ENCODE measurements around the gene ZBED3. TPM values are rescaled to one million over a fixed set of nuclear protein-coding genes. Genes with fewer than 3 reads are reported as not detected.

ZBED3 gene
- total RNA-seq, 2 experiments from 2014 or later: 0.47 to 0.71 TPM

DNA sequence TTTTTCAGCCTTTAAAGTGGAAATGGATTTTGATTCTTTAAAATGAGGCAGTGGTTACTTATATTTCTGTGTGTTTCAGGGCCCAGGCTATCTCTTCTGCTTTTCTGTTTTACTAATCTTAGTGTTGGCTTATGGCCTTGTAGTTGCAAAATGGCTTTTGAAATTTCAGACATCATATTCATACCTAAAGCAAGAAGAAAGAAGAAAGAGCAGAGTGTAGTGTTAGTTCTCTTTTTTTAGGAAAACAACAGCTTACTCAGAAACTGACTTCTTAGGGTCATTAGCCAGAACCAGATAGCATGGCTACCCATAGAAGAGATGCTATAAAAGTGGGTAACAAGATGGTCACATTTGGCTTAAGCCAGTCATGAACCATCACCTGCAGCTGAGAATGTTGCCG is 20.9 kb downstream of the ZBED3 start:
- H3K4me3 Mint-ChIP-seq: no peak overlapping the region
- no peak for DNase-seq
- no peaks in the 10 kb centered on the region for H3K9me3 Mint-ChIP-seq
- ChIA-PET POLR2A (no interaction called here), CTCF (no interaction called here)
- H3K36me3 Mint-ChIP-seq (ENCODE audit: low read depth): peaks cover 51% of the 10 kb centered on the region
- no peaks in the 10 kb centered on the region for H3K27me3 Mint-ChIP-seq
- no peak overlapping the region for H3K27ac Mint-ChIP-seq
- H3K4me1 Mint-ChIP-seq: peaks cover 16% of the 10 kb centered on the region

DNA sequence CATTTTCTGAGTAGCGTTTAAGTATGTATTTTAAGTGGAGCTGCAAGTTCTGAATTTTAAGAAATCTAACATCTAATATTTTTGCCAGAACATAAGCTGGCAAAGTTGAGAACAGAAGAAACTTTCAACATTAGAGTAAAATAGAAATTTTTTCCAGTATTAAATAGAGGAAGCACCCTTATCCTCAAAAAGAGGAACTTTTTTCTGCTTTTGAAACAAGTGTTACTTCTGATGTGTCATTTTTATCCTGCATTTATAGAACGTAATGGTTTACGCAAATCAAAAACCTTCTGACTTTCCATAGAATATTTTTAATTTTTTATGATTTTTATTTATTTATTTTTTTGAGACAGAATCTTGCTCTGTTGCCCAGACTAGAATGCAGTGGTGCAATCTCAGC is 21.8 kb downstream of the ZBED3 start:
- Mint-ChIP-seq H3K4me3 (no peak overlapping the region), H3K4me1 (peaks cover 16% of the 10 kb centered on the region), H3K27me3 (no peaks in the 10 kb centered on the region), H3K9me3 (no peaks in the 10 kb centered on the region), H3K36me3 (ENCODE audit: low read depth) (peaks cover 52% of the 10 kb centered on the region), H3K27ac (no peak overlapping the region)
- no peak for DNase-seq
- POLR2A ChIA-PET: no interaction called here
- CTCF ChIA-PET: no interaction called here

DNA sequence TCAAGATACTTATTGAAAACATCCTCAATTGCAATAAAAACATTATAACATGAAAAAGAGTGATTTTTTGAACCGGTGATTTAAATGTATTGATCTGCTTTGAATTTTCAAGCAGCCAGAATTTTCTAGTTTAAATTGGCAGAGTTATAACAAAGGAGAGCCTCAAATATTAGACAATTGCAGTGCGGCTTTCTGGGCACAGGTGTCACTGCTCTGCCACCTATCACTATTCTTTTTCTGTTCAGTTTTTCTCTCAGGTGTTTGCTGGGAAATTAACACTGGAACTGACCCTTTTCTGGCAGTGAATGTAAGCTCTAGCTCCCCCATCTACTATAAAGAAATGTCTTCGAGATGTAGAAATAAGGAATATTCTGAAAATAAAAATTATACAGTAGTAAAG is 23.0 kb downstream of the ZBED3 start:
- no peak overlapping the region for H3K4me3 Mint-ChIP-seq
- H3K9me3 Mint-ChIP-seq: no peaks in the 10 kb centered on the region
- CTCF ChIA-PET: no interaction called here
- peaks cover 53% of the 10 kb centered on the region for H3K36me3 Mint-ChIP-seq (ENCODE audit: low read depth)
- POLR2A ChIA-PET: no interaction called here
- H3K4me1 Mint-ChIP-seq: peaks cover 16% of the 10 kb centered on the region
- H3K27me3 Mint-ChIP-seq: no peaks in the 10 kb centered on the region
- no peak overlapping the region for H3K27ac Mint-ChIP-seq
- DNase-seq: no peak

DNA sequence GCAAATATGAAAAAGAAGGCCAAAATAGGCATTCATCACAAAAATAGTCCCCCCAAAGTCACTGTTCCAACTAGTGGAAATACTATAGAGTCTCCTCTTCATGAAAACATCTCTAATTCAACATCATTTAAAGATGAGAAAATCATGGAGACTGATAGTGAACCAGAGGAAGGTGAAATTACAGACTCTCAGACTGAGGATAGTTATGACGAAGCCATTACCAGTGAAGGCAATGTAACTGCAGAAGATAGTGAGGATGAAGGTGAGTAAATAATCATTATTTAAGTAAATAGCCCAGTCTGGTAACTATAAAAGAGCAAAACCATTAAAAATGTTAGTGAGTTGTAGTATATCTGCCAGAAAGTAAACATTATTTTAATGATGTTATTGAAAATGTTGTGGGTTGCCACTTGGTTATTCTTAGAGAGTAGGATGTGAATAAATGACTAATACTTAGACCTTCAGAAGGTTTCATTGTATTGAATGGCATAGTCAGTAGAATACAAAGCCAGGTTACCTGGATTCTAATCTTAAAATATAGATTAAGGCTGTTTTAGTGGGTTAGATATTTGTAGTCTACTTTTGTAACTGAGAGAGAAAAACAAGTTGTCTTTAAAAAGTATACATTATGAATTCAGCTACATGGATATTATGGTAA is 40.5 kb downstream of the ZBED3 start:
- Mint-ChIP-seq H3K4me3 (no peak overlapping the region), H3K9me3 (no peaks in the 10 kb centered on the region), H3K36me3 (ENCODE audit: low read depth) (peaks cover 42% of the 10 kb centered on the region), H3K27me3 (no peaks in the 10 kb centered on the region), H3K27ac (no peak overlapping the region), H3K4me1 (peaks cover 15% of the 10 kb centered on the region)
- ChIA-PET CTCF (interaction anchor here (0.6 kb wide), 1 partner anchor 63 kb away, joined by 5 read pairs; no protein-coding TSS in a partner anchor), POLR2A (no interaction called here)
- no peak for DNase-seq

DNA sequence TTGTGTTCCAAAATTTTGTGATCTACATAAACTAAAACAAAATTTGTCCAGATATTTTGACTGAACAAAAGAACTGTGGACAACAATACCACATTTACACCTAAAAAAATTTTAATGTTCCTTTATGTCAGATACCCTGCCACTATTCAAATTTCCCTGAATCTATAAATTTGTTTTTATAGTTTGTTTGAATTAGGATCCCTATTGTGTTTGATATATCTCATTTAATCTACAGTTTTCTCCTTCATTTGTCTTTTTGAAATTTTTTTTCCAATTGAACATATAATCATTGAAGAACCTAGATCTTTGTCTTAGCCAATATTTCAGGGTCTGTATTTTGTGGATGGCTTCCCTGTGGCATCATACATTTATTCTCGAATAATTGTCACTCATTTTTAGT is 51.1 kb downstream of the ZBED3 start:
- Mint-ChIP-seq H3K9me3 (peaks cover under 1% of the 10 kb centered on the region), H3K27ac (no peak overlapping the region), H3K4me3 (no peak overlapping the region), H3K27me3 (no peaks in the 10 kb centered on the region), H3K4me1 (peaks cover 24% of the 10 kb centered on the region), H3K36me3 (ENCODE audit: low read depth) (peaks cover 59% of the 10 kb centered on the region)
- CTCF ChIA-PET: no interaction called here
- no peak for DNase-seq
- POLR2A ChIA-PET: no interaction called here

DNA sequence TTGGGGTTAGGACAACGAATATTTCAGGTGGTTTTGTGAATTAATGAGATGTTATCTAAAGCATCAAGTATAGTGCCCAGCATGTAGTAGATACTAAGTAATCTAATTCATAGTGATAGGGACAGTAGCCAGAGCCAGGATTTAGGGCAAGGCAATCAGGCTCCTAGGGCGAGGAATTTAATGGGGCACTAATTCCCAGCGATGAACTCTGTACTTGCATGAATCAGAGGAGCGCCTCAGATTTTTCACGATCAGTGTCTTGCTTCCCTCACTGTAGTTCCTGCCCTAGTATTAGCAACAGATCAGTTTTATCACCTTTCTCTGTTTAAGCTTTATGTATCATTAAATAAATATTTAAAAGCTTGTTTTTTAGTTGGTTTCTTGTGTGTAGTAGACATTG is 53.7 kb downstream of the ZBED3 start:
- Mint-ChIP-seq H3K4me3 (no peak overlapping the region), H3K36me3 (ENCODE audit: low read depth) (peaks cover 57% of the 10 kb centered on the region), H3K27ac (no peak overlapping the region), H3K27me3 (no peaks in the 10 kb centered on the region), H3K4me1 (peaks cover 33% of the 10 kb centered on the region), H3K9me3 (peaks cover 13% of the 10 kb centered on the region)
- no peak for DNase-seq
- ChIA-PET POLR2A (no interaction called here), CTCF (no interaction called here)

DNA sequence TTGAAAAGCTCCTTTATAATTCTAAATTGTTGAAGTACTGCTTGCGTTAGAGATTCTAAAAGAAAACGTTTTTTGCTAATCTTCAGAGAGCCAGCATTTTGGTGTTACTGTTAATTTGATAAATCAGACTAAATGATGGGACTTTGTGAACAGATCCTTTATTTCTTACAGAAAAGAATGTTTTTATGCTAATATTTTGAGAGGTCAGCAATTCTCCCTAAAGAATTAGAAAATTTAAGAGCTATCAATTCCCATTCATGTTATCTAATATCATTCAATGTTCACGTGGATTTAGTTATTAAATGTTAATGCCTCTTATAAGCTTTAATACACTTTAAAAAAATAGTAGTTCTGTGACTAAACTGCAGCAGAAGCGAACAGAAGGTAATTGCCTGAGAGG is 54.5 kb downstream of the ZBED3 start:
- Mint-ChIP-seq H3K36me3 (ENCODE audit: low read depth) (peaks cover 56% of the 10 kb centered on the region), H3K9me3 (peaks cover 17% of the 10 kb centered on the region), H3K4me3 (no peak overlapping the region), H3K27ac (no peak overlapping the region), H3K4me1 (peaks cover 33% of the 10 kb centered on the region), H3K27me3 (no peaks in the 10 kb centered on the region)
- DNase-seq: no peak
- ChIA-PET POLR2A (no interaction called here), CTCF (interaction anchor here (0.5 to 0.9 kb wide), 5 partner anchors 26 to 1213 kb away, joined by 3 to 4 read pairs (median 3); no protein-coding TSS in a partner anchor)

DNA sequence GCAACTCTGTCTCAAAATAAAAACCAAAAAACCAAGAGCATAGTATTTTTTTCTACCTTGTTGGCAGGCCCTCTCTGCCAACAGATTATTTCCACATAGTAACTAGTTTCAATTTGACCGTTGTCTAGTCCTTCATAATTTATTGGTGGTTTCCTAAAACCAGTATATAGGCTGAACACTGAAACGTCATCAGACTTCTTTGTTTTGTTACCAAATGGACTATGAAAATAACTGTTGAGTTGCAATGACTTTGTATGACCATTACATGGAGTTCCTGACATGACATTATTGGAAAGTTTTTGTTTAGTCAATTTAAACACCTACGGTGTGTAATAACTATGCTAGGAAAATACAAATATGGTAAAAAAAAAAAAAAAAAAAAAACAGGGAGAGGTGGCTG is 55.2 kb downstream of the ZBED3 start:
- Mint-ChIP-seq H3K9me3 (peaks cover 20% of the 10 kb centered on the region), H3K27me3 (no peaks in the 10 kb centered on the region), H3K27ac (no peak overlapping the region), H3K36me3 (ENCODE audit: low read depth) (peaks cover 52% of the 10 kb centered on the region), H3K4me3 (peak overlapping the region; percentile 84), H3K4me1 (peaks cover 33% of the 10 kb centered on the region)
- POLR2A ChIA-PET: no interaction called here
- no peak for DNase-seq
- CTCF ChIA-PET: interaction anchor here (0.5 to 0.6 kb wide), 2 partner anchors 37 to 1213 kb away, joined by 3 read pairs; no protein-coding TSS in a partner anchor

DNA sequence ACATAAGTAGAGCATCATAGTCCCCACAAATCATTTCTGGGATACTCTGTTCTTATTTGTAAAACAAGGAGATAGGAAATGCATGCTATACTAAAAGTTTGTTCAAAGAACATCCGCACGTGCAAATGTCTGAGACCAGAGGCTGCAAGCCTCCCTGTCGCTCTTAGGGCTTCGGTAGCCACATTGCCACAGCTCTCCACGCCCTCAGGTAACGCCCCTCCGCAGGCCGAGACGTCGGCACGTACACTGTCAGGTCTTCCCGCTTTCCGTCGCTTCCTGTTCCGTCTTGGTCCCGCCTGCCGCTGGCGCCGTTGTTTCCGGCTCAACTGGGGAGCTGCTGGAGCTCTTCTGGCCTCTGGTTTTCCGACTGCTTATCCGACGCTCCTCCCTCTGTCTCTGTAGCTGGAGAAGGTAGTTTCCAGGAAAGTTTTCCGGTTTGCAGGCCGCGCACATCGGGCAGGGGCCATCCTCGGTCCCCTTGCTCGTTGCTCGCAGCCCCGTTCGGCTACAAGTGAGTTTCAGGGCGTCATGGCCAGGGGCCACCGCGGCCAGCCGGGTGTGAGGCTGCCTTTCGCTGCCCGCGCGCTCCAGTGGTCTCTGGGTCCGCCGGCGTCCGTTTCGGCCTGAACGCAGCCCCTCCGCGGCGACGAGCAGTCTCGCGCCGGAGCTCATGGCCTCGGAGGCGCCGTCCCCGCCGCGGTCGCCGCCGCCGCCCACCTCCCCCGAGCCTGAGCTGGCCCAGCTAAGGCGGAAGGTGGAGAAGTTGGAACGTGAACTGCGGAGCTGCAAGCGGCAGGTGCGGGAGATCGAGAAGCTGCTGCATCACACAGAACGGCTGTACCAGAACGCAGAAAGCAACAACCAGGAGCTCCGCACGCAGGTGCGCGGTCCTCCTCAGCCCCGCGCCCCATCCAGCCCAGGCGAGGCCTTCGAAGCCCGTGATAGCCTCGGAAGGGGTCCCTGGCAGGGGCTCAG is 56.7 kb downstream of the ZBED3 start, which contains the start of gene AGGF1:
AGGF1 (plus strand) TSS at position 308 of the 975 bp plus-strand sequence; CDS start at position 671, 363 bp downstream.
- DNase-seq: peak; percentile 95
- Mint-ChIP-seq H3K27me3 (peaks cover 6% of the 10 kb centered on the region), H3K4me3 (peak within 1 kb of the TSS; percentile 84), H3K27ac (peak within 1 kb of the TSS; percentile 94), H3K9me3 (peaks cover 23% of the 10 kb centered on the region), H3K36me3 (ENCODE audit: low read depth) (peaks cover 40% of the 10 kb centered on the region), H3K4me1 (peaks cover 33% of the 10 kb centered on the region)
- POLR2A ChIA-PET: interaction anchor here (0.5 to 1.1 kb wide), 2 partner anchors 293 to 887 kb away, joined by 3 to 4 read pairs; no protein-coding TSS in a partner anchor
- CTCF ChIA-PET: interaction anchor here (0.6 to 1.5 kb wide), 8 partner anchors 14 to 265 kb away, joined by 3 to 4 read pairs (median 3); no protein-coding TSS in a partner anchor

DNA sequence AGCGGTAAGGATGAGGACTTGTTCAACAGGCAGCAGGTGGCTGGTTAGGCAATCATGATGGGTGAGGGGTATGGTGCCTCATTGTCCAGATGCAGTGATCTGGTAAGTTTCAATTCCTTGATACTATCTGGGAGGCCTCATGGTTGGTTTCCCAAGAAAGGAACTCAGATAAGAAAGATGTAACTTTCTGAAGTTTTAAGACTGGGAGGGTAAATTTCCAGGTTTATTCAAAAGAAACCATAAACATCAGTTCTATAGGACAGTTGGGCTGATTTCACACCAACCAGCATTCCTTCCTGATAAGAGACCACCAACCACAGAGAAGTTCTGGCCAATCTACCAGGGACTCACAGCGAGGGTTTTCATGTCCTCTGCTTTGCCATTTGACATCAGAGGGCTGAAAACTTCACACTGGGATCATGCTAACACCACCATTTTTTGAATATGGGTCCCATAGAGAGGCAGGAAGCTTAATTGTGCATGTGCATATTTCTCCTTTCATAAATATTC is 57.7 kb downstream of the ZBED3 start:
- ChIA-PET CTCF (no interaction called here), POLR2A (interaction anchor here (1.1 kb wide), 1 partner anchor 292 kb away, joined by 4 read pairs; no protein-coding TSS in a partner anchor)
- Mint-ChIP-seq H3K27ac (peak overlapping the region; percentile 94), H3K4me1 (peaks cover 30% of the 10 kb centered on the region), H3K36me3 (ENCODE audit: low read depth) (peaks cover 31% of the 10 kb centered on the region), H3K9me3 (peaks cover 26% of the 10 kb centered on the region), H3K27me3 (peaks cover 6% of the 10 kb centered on the region), H3K4me3 (peak overlapping the region; percentile 84)
- DNase-seq: no peak

DNA sequence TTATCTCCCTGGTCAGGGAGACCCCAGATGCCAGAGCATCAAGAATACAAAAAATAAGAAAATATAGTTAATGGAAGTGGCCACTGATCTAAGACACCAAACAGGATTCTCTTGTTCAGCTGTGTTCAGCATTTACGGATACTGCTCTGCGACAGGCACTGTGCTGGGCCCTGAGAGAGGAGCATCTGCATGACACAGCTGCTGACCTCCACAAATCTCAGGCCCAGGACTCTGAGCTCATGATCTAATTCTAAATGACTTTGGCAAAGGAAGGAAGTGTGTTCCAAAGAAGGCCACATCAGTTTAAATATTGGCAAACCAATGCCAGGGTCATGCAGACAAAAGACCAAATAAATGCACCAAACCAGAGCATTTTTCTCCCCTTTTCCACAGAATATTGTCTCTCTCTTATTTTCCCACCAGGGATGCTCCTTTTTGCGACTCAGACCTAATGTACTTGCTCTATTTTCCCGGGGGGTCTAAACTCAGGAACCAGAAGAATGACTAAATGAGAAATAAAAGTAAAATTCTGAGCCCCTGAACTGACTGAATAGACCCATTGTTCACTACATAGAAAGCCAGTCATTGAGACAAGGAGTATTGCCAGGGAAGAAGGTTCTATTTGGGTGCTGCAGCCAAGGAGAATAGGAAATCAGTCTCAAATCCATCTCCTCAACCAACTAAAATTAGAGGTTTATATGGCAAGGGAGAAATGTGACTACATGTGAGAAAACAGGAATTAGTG is 58.3 kb downstream of the ZBED3 start:
- Mint-ChIP-seq H3K36me3 (ENCODE audit: low read depth) (peaks cover 31% of the 10 kb centered on the region), H3K4me1 (peaks cover 30% of the 10 kb centered on the region), H3K4me3 (no peak overlapping the region), H3K27me3 (peaks cover 7% of the 10 kb centered on the region), H3K27ac (no peak overlapping the region), H3K9me3 (peaks cover 26% of the 10 kb centered on the region)
- ChIA-PET POLR2A (no interaction called here), CTCF (no interaction called here)
- DNase-seq: no peak

DNA sequence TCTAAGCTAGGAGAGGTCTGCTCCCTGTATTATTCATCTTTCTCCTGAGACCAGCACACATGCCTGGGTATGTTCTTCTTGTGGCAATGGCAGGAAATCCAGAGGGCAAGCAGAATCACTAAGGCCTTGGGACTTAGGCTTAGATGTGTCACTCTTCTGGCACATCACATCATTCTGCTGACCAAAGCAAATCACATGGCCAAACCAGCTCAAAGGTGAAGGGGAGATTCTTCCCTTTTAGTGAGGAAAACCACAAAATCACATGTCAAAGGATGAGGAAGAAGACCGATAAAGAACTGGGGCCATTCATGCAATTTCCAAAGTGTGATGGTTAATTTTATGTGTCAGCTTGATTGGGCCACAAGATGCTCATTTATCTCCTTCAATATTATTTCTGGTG is 62.6 kb downstream of the ZBED3 start:
- Mint-ChIP-seq H3K27ac (no peak overlapping the region), H3K36me3 (ENCODE audit: low read depth) (peaks cover 12% of the 10 kb centered on the region), H3K27me3 (peaks cover 23% of the 10 kb centered on the region), H3K4me1 (peaks cover 11% of the 10 kb centered on the region), H3K9me3 (peaks cover 23% of the 10 kb centered on the region), H3K4me3 (no peak overlapping the region)
- CTCF ChIA-PET: interaction anchor here (1.6 kb wide), 1 partner anchor 53 kb away, joined by 4 read pairs; no protein-coding TSS in a partner anchor
- POLR2A ChIA-PET: no interaction called here
- no peak for DNase-seq

All from activated CD4-positive, alpha-beta T cell treated with anti-CD3 and anti-CD28 coated beads, Interleukin-2, amount 10 ng/mL, durations not matched to agents 7 days and 5 days (primary cell).